Subcutaneous abdominal adipose tissue (tissue), 5 donors: ENCODE measurements around the gene NDFIP1.

Experiments used
- H3K27ac ChIP-seq: one replicate; pipeline ENCODE4 v1.7.0; 2013; ENCODE audit warnings: low read depth, mild to moderate bottlenecking, inconsistent platforms, low read length, moderate library complexity
- H3K27me3 ChIP-seq, 5 donors: one replicate each; pipeline ENCODE4 v1.7.0; 2013; ENCODE audit warnings: low read length in 5 of 5, inconsistent platforms in 1 of 5; ENCODE audit not compliant: control insufficient read depth in 5 of 5, insufficient read depth in 4 of 5
- H3K36me3 ChIP-seq, 5 donors: one replicate each; pipeline ENCODE4 v1.7.0; 2013; ENCODE audit warnings: low read length in 5 of 5; ENCODE audit not compliant: control insufficient read depth in 5 of 5, insufficient read depth in 5 of 5
- H3K4me1 ChIP-seq, 5 donors: one replicate each; pipeline ENCODE4 v1.7.0; 2013; ENCODE audit warnings: low read length in 5 of 5, mild to moderate bottlenecking in 3 of 5, moderate library complexity in 1 of 5; ENCODE audit not compliant: control insufficient read depth in 5 of 5, insufficient read depth in 5 of 5
- H3K4me3 ChIP-seq, 5 donors: one replicate each; pipeline ENCODE4 v1.7.0; 2013; ENCODE audit warnings: low read length in 5 of 5, low read depth in 1 of 5
- H3K9ac ChIP-seq, 5 donors: one replicate each; pipeline ENCODE4 v1.7.0; 2013; ENCODE audit warnings: low read length in 5 of 5, mild to moderate bottlenecking in 4 of 5, moderate library complexity in 3 of 5
- H3K9me3 ChIP-seq, 5 donors: one replicate each; pipeline ENCODE4 v1.7.0; 2013; ENCODE audit warnings: low read length in 5 of 5; ENCODE audit not compliant: control insufficient read depth in 5 of 5
- donor health status: healthy.
- donor health status: healthy.
- donor health status: healthy.
- donor health status: healthy.
- donor health status: healthy.

The NDFIP1 gene

GRCh38 chr5:142168365-142168764 is 59.8 kb downstream of the NDFIP1 start:
- no peak overlapping the region for H3K9ac ChIP-seq
- H3K9me3 ChIP-seq, result no peaks in the 10 kb centered on the region
- no peak overlapping the region for H3K27ac ChIP-seq
- no peaks in the 10 kb centered on the region for H3K36me3 ChIP-seq
- H3K27me3 ChIP-seq, result no peaks in the 10 kb centered on the region
- H3K4me1 ChIP-seq, result peaks cover 0 to 5% (median 0%) of the 10 kb centered on the region in 5 donors
- H3K4me3 ChIP-seq, result no peak overlapping the region

GRCh38 chr5:142170254-142170953 is 61.8 kb downstream of the NDFIP1 start:
- H3K27me3 ChIP-seq, result no peaks in the 10 kb centered on the region
- H3K36me3 ChIP-seq, result no peaks in the 10 kb centered on the region
- H3K4me3 ChIP-seq, result no peak overlapping the region
- H3K27ac ChIP-seq, result no peak overlapping the region
- no peak overlapping the region for H3K9ac ChIP-seq
- no peaks in the 10 kb centered on the region for H3K9me3 ChIP-seq
- peaks cover 0 to 5% (median 4%) of the 10 kb centered on the region in 5 donors for H3K4me1 ChIP-seq

GRCh38 chr5:142171270-142171669 is 62.7 kb downstream of the NDFIP1 start:
- Histone ChIP-seq H3K9me3 (no peaks in the 10 kb centered on the region), H3K27me3 (no peaks in the 10 kb centered on the region), H3K9ac (no peak overlapping the region), H3K4me1 (peaks cover 0 to 5% (median 4%) of the 10 kb centered on the region in 5 donors), H3K27ac (no peak overlapping the region), H3K36me3 (no peaks in the 10 kb centered on the region), H3K4me3 (no peak overlapping the region)

DNA sequence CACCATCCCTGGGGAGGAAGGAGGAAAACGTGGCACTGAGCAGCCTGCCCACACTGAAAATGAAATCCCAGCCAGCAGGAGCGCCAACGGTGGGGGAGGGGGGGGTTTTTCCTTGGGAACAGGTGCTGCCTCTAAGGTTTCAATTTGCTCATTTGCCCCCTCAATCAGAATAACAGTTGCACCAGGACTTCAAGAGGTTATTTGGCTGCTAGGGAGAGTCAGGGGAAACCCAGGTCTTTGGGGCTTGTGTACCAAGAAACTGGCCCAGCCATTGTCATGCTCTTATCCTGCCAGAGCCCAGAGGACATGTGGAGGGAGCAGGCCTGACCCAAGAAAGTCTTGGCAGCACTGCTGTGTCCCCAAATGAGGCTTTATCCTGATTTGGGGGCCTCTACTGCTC is 66.5 kb downstream of the NDFIP1 start:
- Histone ChIP-seq H3K9me3 (no peaks in the 10 kb centered on the region), H3K9ac (no peak overlapping the region)

GRCh38 chr5:142175461-142176142 is 67.0 kb downstream of the NDFIP1 start:
- no peaks in the 10 kb centered on the region for H3K36me3 ChIP-seq
- H3K9me3 ChIP-seq, result no peaks in the 10 kb centered on the region
- H3K9ac ChIP-seq, result no peak overlapping the region
- peaks cover 0 to 4% (median 0%) of the 10 kb centered on the region in 5 donors for H3K4me1 ChIP-seq
- H3K27ac ChIP-seq, result no peak overlapping the region
- H3K27me3 ChIP-seq, result no peaks in the 10 kb centered on the region
- H3K4me3 ChIP-seq, result no peak overlapping the region

More for the DNA sequence above, 66.5 kb downstream of the NDFIP1 start:
- Histone ChIP-seq H3K27me3 (no peaks in the 10 kb centered on the region), H3K36me3 (no peaks in the 10 kb centered on the region), H3K4me1 (peaks cover 0 to 4% (median 0%) of the 10 kb centered on the region in 5 donors), H3K27ac (no peak overlapping the region), H3K4me3 (no peak overlapping the region)

DNA sequence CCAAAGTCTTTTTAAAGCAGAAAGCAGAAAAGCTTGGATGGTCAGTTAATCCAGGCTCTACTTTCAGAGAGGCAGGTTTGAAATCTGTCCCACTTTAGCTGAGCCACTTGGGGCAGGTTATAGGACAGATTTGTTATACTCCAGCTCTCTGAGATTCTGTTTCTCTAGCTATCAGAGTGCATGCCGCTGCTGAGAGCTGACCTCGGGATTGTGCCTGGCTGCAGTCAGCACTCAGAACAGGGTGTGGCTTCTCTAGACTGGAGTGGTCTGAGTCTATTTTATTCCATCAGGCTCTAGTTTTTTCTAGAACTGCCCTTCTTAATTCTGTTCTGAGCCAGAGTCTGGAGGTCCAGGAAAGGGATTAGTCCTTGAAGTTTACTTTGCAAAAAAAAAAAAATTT is 67.7 kb downstream of the NDFIP1 start:
- Histone ChIP-seq H3K4me1 (peaks cover 0 to 4% (median 0%) of the 10 kb centered on the region in 5 donors), H3K9ac (no peak overlapping the region), H3K27me3 (no peaks in the 10 kb centered on the region), H3K9me3 (no peaks in the 10 kb centered on the region), H3K27ac (no peak overlapping the region), H3K4me3 (no peak overlapping the region), H3K36me3 (no peaks in the 10 kb centered on the region)

GRCh38 chr5:142178651-142179050 is 70.1 kb downstream of the NDFIP1 start:
- Histone ChIP-seq H3K4me3 (no peak overlapping the region), H3K9me3 (no peaks in the 10 kb centered on the region), H3K4me1 (peaks cover 0 to 4% (median 0%) of the 10 kb centered on the region in 5 donors), H3K27ac (no peak overlapping the region), H3K36me3 (no peaks in the 10 kb centered on the region), H3K9ac (no peak overlapping the region), H3K27me3 (no peaks in the 10 kb centered on the region)

DNA sequence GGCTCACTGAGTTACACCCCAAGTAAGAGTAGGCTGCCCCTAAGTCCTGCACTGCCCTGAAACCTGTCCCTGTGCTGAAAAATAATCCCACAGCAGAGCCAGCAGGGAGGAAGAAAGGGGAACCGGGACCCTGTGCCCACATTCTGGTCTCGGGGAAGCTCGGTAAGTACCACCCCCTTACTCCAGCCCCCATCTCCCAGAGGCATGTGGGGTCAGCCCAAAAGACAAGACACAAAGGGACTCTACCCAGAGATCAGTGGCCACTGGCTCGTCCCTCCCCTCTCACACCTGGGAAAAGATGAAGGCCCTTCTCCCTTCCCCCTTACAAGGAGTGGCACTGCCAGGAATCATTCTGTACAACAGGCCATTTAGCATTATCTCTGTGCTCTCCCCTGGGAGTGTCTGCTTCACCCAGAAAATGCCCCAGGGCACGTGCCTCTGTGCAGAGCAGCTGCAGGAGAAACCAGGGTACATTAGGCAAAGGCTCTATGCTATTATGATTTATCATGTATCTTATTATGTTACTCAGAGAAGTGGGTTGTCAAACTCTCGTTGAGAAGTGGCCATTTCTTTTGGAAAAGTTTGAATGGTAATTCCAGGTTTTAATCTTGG is 71.3 kb downstream of the NDFIP1 start:
- no peaks in the 10 kb centered on the region for H3K9me3 ChIP-seq
- H3K27ac ChIP-seq, result no peak overlapping the region
- no peak overlapping the region for H3K4me3 ChIP-seq
- no peaks in the 10 kb centered on the region for H3K36me3 ChIP-seq
- H3K9ac ChIP-seq, result no peak overlapping the region
- H3K4me1 ChIP-seq, result peaks cover 0 to 2% (median 1%) of the 10 kb centered on the region in 5 donors
- H3K27me3 ChIP-seq, result no peaks in the 10 kb centered on the region

DNA sequence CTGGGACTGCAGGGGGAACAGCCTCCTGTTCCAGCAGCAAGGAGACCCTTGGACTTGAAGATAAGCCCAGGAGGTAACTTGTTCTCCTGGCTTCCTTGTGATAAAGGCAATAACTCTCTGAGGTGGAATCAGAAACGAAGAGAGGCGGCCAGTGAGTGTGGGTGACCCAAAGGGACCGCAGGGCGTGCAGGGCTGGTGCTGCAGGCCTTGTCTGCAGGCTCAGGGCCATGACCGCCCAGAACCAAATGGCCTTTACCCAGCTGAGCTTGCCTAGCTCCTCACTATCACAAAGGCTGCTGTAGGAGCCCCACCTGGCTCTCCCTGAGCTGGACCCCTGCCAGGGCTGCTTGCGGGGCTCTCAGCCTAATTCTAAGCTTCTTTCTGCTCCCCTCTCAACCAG is 72.5 kb downstream of the NDFIP1 start:
- Histone ChIP-seq H3K9me3 (no peaks in the 10 kb centered on the region), H3K36me3 (no peaks in the 10 kb centered on the region), H3K4me1 (peaks cover 0 to 9% (median 3%) of the 10 kb centered on the region in 5 donors), H3K27me3 (peaks cover 0 to 3% (median 0%) of the 10 kb centered on the region in 5 donors), H3K4me3 (no peak overlapping the region), H3K27ac (no peak overlapping the region), H3K9ac (no peak overlapping the region)

GRCh38 chr5:142181547-142182163 is 73.1 kb downstream of the NDFIP1 start:
- H3K27ac ChIP-seq, result no peak overlapping the region
- no peaks in the 10 kb centered on the region for H3K36me3 ChIP-seq
- H3K4me1 ChIP-seq, result peaks cover 0 to 14% (median 3%) of the 10 kb centered on the region in 5 donors
- H3K4me3 ChIP-seq, result no peak overlapping the region
- H3K9ac ChIP-seq, result no peak overlapping the region
- H3K9me3 ChIP-seq, result no peaks in the 10 kb centered on the region
- peaks cover 0 to 3% (median 0%) of the 10 kb centered on the region in 5 donors for H3K27me3 ChIP-seq
